ENCODE measurements around the gene PHLDA2.

The PHLDA2 gene, protein sequence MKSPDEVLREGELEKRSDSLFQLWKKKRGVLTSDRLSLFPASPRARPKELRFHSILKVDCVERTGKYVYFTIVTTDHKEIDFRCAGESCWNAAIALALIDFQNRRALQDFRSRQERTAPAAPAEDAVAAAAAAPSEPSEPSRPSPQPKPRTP

DNA sequence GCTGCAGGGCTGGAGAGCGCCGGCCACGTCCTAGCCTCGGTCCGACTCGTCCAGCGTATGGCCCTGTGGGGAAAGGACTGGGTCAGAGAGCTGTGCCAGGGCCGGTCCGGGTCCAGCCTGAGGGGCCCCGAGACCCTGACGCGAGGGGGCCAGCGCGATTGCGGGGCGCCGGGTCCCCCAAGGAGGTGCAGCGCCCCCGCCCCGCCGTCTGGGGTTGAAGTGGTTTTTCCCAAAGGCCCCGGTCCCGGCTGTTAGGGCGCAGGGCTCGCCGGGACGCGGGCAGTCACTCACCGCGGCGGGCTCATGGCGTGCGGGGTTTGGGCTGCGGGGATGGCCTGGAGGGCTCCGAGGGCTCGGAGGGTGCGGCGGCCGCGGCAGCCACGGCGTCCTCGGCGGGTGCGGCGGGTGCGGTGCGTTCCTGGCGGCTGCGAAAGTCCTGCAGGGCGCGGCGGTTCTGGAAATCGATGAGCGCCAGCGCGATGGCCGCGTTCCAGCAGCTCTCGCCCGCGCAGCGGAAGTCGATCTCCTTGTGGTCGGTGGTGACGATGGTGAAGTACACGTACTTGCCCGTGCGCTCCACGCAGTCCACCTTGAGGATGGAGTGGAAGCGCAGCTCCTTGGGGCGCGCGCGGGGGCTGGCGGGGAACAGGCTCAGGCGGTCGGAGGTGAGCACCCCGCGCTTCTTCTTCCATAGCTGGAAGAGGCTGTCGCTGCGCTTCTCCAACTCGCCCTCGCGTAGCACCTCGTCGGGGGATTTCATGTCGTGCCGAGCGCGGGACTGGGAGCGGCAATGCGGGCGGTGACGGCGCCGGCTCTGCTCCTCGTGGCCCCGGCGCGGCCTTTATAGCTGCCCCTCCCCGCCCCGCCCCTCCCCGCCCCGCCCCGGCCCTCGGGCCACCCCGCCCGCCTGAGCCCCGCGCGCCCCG lies at the start of gene PHLDA2:
PHLDA2 (minus strand) TSS at position 816 of the 926 bp plus-strand sequence; CDS start at position 760, 56 bp downstream.
- DNase-seq = peak; percentile 66

DNA sequence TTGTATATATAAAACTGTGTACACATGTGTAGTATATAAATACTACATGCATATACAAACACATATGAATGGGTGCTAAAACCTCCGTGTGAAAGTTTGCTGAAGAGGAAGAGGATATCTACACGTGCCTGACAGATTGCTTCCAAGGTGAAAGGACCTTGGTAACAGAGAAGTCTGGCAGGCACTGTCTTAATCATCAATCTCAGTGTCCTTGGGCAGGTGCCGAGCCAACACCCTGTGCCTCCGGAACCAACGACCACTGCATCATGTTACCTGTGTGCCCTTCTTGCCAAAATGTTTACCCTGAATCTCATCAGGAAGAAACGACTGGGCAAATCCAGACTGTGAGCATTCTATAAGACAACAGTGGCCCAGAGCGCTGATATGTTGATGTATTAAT lies 47.9 kb upstream of the PHLDA2 start:
- no peak for DNase-seq

DNA sequence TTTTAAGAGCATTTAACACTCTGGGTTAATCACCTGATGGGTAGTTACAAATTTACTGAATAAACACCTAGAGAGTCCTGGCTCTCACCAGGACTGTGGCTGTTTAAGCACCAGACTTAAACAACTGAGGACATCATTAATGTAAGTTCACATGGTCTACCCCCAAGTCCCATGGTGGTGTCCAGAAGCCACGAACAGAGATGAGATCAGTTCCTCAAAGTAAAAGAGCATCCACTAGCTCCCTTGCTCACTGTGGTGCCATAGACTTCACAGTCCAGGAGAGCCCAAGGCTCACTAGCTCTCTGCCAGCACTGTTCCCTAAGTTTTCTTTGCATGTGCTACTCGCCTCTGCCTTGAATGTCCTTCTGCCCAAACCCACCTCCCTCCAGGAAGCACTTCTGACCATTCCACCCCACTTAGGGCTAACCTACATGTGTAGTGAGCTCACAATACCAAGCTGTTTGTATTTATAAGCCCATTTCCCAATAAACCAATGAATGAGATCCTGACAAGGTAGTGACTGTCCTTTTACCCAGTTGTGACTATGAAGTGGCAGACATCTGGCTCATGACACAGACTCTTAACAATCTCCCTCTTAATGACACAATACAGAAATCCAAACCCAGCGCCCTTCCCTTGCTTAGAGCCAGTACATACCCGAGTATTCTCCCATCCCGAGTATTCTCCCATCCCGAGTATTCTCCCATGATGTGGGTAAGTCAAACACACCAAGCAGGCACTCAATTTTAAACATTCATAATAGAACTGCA lies 47.3 kb upstream of the PHLDA2 start:
- no peak for DNase-seq

DNA sequence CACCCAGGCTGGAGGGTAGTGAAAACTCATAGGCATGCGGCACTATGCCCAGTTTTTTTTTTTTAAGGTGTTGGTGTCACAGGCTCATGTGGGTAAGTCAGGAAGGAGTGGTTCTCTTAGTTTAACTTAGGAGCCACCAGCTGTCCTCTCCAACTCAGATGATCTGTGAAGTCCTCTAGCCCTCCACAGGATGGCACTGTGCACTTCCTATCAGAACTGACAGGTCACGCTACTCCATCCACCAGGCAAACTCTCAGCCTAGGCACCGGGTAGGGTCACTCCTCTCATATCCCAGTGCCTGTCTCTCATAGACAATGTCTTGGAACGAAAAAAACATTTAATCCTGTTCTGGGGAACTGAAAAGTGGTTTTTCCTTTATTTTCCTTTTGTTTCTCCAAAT lies 46.4 kb upstream of the PHLDA2 start:
- peak; percentile 64 for DNase-seq

DNA sequence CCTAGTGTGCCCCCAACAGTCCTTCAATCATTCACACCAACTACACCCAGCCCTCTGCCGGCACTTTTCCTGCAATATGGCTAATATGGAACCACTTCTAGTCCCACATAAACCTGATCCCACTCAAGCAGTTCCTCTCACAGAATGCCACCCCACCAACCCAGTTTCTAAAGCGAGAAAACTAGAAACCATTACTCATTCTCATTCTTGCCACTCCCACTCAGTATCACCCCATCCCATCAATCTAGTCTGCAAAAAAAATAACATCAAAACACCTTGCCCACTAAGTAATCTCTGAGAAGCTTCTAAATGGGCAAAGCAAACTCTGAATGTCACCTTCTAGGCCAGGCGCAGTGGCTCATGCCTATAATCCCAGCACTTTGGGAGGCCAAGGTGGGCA lies 45.1 kb upstream of the PHLDA2 start:
- no peak for DNase-seq

DNA sequence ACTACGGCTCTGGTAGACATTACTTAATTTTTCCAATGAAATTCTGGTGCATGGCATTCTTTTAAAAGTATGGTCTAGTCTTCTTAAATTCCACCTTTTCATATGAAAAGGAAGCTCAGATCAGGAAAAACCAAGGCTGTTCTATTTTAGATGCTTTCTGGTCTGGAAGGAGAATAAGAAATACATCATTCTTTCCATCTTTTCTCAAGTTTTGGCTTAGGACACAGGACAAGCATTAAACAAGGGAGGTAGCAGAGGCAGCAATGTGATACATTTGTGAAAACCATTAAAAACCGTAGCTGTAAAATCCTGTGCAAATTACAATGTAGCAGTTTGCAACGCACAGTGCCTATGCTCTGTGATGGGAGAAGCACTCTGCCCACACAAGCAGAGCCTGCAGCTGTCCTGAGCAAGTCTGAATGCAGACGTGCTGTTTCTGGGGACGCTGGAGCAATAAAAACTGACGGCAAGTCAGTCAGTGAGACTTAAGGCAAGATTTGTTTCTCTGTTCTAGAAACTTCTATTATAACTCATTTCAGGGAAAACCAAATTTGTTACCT lies 39.2 kb upstream of the PHLDA2 start:
- DNase-seq = no peak

DNA sequence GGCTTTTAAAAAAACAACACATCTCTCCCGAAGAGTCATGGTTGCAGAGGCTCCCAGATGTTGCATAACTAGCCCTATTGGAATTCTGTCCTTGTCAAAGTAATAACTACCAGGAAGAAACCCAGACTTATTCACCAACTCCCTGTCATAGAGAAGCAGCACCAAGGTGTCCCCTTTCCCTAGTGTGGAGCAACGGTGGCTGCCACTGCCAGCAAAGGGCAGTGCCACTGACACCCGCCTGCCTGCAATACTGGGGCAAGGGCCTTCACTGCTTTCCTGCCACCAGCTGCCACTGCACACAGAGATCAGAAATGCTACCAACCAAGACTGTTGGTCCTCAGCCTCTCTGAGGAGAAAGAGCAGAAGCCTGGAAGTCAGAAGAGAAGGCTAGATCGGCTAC lies 35.6 kb upstream of the PHLDA2 start:
- no peak for DNase-seq

DNA sequence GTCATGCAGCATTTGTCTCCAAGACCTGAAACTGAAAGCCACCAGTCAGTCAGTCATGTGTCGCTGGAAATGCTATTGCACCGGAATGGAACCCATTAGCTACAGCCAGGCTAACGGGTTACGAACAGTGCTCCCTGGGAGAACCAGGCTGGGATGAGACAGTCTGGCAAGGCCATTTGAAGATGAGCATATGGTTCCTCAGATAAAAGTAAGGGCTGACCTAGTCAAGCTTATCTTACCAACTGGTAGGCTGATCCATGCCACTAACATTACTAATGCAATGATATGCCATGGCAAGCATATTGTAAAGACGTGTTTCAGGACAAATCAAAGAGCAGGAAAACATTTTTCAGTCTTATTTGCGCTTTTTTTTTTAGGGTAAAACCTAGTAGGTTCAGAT lies 34.5 kb upstream of the PHLDA2 start:
- DNase-seq = no peak

DNA sequence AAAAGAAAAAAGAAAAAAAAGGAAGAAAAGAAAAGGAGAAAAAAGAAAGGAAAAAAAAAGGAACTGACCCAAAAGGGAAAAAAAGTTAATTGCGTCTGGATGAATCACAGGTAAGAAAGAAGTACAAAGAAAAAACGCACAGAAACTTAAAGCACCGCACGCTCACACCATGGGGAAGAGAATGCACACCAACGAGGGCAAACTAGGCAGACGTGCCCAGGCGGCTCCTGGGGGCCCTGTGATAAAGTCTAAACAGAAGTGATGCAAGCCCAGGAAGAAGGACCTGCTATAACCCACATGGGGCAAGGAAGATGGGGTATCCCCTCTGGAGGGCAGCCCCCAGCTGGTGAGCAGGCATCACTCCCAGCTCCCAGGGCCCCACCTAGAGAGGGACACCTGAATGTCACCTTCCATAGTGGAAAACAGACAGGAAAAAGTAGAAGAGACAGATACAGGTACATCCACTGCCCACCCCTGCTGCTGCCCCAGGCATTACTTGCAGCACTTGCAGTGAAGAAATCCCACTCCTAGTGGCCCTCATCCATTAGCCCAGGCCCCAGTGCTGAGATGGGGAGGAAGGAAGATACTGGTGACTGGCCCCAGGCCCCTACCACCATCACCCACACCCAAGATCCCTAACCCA lies 34.0 kb upstream of the PHLDA2 start:
- no peak for DNase-seq

DNA sequence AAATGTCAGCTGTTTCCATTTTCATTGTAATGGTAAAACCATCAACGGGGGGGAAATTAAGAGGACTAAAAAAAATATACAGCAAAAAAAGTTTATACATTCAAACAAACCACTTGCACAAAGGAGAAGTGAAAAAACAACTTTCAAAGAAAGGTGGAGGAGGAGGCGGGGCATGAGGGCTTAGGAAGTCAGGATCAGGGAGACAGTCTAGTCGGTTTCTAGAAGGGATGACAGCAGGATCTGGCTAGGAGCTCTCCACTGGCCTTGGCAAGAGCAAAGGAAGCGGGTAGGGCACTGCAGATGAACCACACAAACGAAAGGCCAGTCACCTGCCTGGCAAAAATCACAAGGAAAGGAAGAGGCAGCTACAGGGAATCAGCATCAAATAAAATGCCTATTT lies 31.9 kb upstream of the PHLDA2 start:
- DNase-seq = no peak

DNA sequence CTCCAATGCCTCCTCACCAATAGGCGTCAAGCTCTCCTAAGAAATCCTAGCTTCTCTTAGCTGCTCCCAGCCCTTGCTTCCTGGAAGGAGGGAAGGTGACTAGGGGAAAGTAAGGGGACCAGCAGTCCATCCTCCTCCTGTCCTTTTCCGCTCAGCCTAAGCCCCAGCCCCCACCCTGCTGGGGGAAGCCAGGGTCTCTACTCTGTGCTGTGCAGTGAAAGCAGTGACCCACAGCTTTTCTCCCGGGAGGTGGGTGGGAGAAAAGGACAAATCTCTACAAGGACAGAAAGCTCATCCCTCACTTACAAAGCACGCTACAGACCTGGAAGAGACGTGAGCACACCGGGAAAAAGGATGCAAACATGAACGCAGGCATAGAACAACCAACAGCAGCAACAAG lies 30.9 kb upstream of the PHLDA2 start:
- DNase-seq = no peak

DNA sequence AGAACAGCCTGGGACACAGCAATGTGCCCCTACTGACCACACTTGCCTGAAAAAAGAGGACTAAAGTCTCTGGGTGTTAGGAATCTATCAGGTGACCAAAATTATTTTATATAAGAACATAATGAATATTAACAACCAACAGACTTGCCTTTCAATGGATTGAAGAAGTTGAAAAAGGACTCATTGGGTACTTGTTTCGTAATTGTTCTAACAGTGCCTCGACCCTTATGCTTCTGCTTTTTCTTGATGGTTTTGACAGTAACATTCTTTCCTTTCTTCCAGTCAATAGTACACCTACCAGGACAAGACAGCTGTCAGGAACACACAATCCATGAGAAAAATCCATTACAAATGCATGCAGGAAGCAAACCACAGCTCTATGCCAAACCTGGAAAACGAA lies 29.0 kb upstream of the PHLDA2 start:
- no peak for DNase-seq

DNA sequence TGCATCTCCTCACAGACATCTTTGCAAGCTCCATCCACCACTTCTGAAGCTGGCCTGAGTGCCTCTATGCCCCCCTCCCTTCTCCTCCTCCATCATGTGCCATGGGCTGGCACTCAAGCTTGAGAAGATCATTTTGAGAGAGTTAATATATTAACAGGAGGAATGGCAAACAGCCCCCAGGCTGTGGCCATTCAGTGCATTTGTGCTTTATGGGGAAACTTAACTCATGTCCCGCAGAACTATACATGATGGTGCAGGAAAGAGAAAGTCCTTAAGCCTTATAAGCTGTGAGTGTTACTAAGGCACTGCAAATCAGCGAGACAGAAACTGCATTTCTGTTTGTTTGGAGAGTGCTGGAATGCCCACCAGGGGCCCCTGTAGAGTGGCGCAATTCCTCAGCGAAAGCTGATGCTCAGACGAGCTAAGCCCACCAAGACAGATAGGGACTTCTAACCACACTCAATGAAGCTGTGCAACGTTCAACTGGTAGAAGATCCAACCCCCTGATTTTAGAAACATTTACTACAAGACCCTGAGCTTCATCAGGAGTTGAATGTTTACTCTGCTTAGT lies 26.8 kb upstream of the PHLDA2 start:
- DNase-seq = no peak

DNA sequence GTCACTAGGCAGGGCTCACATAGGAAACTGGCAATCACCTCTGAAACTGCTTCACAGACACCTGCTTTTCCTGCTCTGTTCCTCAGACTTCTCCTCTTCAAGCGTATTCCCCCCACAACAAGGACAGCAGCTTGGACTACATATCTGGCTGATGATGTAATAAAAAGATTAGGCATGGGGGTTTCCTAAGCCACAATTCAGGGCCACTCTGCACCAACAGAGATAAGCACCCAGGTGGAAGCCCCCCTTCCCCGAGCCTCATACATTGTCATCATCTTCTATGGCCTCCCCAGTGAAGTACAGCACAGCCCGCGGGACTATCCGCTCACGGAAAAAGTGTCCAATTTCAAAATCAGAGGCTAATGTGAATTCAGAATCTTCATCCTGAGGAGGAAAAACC lies 25.0 kb upstream of the PHLDA2 start:
- DNase-seq = no peak

DNA sequence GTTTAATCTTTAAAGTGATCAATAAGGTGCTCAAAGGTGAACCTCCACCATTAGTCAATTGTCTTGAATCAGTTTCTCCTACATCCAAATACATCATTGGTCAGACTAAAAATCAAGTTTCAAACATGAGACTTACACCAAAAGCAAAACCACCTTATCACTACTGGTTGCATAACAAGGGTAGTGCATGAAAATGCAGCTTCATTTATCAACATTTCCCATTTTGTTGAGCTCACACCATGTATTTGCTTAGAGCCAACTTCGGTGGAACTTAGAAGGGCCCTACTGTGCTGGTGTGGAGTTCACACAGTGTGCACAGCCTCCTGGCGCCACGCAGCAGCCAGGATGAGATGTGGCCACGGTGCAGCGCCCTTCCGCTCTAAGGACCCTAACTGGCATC lies 23.1 kb upstream of the PHLDA2 start:
- no peak for DNase-seq

DNA sequence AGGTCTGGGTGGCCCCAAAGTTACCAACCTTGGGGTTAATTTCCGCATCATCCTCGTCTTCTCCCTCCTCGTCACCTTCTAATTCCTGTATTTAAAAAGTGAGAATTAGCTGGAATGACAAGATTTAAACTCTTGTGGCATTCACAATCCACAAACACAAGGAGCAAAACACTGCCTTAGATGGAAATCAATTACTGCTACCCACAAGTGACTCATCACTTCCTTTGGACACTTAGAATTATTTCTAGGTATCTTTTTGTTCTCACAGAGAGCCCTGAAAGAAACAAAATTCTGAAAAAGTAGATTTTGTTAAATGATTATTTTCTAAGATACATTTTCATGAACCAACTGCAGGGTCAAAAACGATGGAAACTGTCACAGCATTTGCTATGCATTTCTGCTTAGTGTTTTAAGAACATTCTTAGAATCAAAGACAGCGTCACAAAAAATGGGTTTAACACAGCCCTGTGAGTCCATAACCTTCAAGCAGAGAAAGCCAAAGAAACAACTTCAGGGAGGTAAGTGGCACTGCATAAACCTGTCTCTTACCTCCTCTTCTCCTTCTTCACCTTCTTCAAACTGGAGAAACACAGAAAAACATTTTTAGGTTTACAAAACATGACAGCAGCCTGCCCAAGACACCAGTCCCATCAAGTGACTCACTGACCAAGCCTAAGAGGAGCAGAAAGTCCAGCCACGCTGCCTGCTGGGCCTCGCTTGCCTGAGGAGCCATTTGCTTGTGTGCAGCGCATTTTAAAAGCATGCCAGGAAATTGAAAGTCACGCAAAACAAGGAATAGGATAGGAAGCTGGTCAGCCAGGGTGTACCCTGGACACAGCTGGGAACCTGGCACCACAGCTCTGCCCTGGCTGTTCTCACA lies 22.3 kb upstream of the PHLDA2 start:
- DNase-seq = no peak

DNA sequence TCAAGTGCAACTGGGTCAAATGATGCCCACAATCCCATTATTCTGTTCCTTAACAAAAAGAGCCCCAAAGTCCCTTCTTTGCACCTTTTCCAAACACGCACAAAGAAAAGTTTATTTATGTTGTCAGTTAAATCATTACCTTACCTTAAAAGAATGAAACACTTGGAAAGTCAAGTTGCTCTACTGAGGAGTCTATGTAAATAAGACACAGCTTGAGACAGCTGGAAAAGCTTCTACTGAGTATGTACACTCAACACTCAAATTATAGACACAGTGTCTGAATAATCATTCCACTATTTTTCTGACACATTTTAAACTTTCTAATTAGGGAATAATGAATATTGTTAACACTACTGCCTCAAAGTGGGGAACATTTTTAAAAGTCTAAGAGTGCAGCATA lies 21.6 kb upstream of the PHLDA2 start:
- DNase-seq = no peak

DNA sequence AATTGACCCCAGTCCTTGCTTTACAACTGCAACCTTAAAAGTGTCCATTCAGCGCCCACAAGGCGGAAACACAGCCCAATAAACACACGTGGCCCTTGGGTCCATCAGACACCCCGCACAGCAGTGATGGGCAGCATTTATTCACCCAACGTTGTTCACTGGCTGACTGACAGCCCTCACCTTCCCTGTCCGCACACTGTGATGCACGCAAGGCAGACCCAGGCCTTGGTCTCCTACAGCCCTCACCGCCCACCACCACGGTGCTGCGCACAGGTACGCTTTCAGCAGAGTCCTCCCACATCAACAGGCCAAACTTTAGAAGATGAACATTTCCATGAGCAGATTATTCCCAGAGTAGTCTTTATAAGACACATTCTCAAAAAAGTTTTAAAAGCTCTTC lies 20.7 kb upstream of the PHLDA2 start:
- DNase-seq = no peak

DNA sequence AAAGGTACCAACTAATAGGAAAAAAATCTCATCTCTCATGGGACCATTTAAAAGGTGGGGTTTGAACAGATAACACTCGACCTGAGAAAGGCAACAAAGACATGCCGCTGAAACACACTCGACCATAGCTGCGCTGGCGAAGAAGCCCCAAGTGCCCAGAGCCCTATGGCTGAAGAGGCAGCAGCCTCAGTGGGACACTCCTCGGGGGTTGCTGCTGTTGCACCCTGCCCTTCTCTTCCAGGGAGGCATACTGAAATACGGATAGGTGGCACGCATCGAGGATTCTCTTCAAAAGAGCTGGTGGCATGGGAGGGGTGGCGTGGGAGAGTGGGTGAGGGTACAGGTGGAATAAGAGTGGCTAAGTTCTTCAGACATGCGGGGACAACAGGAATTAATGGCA lies 18.5 kb upstream of the PHLDA2 start:
- DNase-seq = no peak

DNA sequence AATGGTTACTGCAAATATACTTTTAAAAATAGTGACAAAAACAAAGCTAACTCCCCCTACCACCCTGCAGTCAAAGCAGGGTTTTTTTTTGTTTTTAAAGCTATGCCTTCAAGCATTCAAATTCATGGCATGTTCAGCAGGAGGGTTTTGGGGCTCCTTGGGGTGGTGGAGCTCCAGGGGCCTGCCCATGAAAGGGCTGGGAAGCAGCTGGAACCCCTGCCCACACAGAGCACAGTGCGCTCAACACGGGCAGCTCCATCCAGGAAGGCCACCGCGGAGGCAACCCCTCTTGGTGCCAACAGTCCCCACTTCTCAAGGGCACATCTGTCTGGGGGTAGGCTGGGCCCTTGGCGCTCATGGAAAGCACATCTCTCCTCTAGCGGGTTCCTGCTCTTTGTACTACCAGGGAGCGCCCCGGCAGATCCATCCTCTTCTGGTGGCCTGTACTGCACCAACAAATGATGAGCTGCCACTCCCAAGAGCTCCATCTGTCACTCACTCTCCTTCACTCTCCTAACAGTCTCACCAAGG lies 16.6 kb upstream of the PHLDA2 start:
- DNase-seq = no peak

DNA sequence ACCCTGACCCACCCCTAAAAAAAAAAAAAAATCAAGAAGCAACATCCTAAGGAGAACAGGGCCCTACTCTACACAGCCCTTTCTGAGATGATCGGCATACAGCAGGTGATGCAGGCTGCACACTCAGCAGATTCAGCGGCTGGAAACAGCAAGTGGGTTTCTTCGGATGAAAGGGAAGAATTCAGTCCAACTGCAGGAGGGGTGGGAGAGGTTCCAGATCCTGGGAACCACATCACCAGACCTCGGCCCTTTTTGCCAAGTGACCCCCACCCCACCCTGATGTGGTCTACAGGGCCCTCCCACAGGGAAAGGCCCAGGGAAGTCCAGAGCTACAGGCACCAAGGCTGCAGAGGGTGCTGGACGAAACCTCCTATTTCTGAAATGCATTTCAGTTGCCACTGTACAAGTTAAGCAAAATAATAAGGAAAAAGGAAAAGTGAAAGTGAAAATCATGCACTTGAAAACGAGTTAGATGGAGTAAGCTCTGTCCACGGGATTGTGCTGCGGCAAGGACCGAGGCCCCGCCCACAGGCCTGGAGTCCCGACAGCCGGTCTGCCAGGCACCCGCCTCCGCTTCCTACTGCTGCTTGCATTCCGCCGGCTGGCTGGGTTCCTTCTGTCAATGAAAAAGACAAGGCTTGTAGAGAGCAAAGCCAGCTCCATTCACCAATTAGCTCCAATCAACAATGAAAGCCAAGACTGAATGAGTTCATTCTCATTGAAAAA lies 16.0 kb upstream of the PHLDA2 start:
- peak; percentile 47 for DNase-seq
